Breast epithelium (tissue), 4 donors: ENCODE measurements around the gene FAM222A. TPM values are rescaled to one million over a fixed set of nuclear protein-coding genes. Genes with fewer than 3 reads are reported as not detected.

Experiments used
- DNase-seq, 2 donors: peaks; one replicate each; pipeline ENCODE4 v3.0.0-alpha.2; 2019; ENCODE audit warnings: low spot score in 2 of 2
- H3K27ac ChIP-seq, 2 donors: fragments of 200-600 bp; sonication (generic) in 1 of 2; one replicate each; pipeline ENCODE4 v1.5.1; 2016 to 2019; ENCODE audit warnings: mild to moderate bottlenecking in 1 of 2
- H3K27me3 ChIP-seq, 2 donors: fragments of 200-600 bp; sonication (generic) in 1 of 2; one replicate each; pipeline versions ENCODE4 v1.5.1 to v1.6.0; 2017 to 2019; ENCODE audit warnings: control low read depth in 1 of 2, mild to moderate bottlenecking in 1 of 2
- H3K36me3 ChIP-seq: fragments of 200-600 bp; one replicate; pipeline ENCODE4 v1.5.1; 2019
- H3K4me1 ChIP-seq, 2 donors: fragments of 200-600 bp; sonication (generic); one replicate each; pipeline ENCODE4 v1.5.1; 2016 to 2019; ENCODE audit warnings: control low read depth in 1 of 2
- H3K4me3 ChIP-seq, 3 donors: fragments of 200-600 bp; sonication (generic); 1 replicate in 2 of 3; 2 replicates in 1 of 3; pipeline ENCODE4 v1.5.1; 2016 to 2019; ENCODE audit warnings: mild to moderate bottlenecking in 3 of 3, moderate library complexity in 2 of 3
- H3K9me3 ChIP-seq, 2 donors: fragments of 200-600 bp; sonication (generic) in 1 of 2; one replicate each; pipeline ENCODE4 v1.5.1; 2016 to 2019; ENCODE audit warnings: control low read depth in 1 of 2
- POLR2A ChIP-seq: fragments of 450-650 bp; IDR thresholded peaks from one replicate; pipeline ENCODE4 v1.6.1; 2016; ENCODE audit warnings: antibody characterized with exemption, mild to moderate bottlenecking, moderate library complexity
- POLR2AphosphoS5 ChIP-seq, 3 donors: sonication (generic); formaldehyde crosslinking; IDR thresholded peaks; one replicate each; pipeline ENCODE4 v1.6.1; 2017; ENCODE audit warnings: antibody characterized with exemption in 3 of 3
- intact Hi-C: fragments of 100-400 bp; cut with DNase I; formaldehyde crosslinking; loops from one replicate; pipeline ENCODE4 v1.15.1; 2023; ENCODE audit warnings: low total_unique reads
- total RNA-seq, 3 donors: library from RNA; depleted of rRNA; stranded (reverse); fragments of >200 nt; gene quantifications; one replicate each; pipeline ENCODE4 v1.1.0, GENCODE V29; 2016
- TF ChIP-seq, protein P1 (sequence below), 3 donors: fragments of 450-650 bp; IDR thresholded peaks; one replicate each; pipeline ENCODE4 v1.5.1; 2016 to 2017; ENCODE audit warnings: antibody characterized with exemption in 3 of 3, mild to moderate bottlenecking in 3 of 3, moderate library complexity in 3 of 3

Gene FAM222A
- total RNA-seq, 3 donors from 2014 or later, result 0.32 to 7.3 (median 1.3) TPM

DNA sequence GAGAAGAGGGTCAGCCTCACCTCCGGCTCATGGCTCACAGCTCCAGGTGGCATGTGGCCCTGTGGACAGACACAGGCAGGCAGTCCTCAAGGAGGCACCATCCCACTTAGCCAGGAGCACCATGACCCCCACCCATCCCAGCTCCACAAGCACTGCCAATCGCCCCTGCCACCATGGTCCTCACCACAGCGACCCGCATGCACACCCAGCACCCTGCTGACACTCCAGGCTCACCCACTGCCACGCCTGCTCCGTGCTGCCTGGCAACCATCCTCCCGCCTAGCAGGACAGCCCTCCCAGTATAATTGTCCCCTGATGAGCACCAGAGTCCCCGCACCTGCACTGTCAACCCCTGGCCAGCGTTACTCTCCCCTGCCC is 68.7 kb downstream of the FAM222A start:
- H3K9me3 ChIP-seq, result peaks cover 0 to 10% of the 10 kb centered on the region in 2 donors
- TF ChIP-seq POLR2AphosphoS5 (IDR thresholded peaks at IDR 0.05) (no peak), POLR2A (no peak)
- TF ChIP-seq, protein P1, sequence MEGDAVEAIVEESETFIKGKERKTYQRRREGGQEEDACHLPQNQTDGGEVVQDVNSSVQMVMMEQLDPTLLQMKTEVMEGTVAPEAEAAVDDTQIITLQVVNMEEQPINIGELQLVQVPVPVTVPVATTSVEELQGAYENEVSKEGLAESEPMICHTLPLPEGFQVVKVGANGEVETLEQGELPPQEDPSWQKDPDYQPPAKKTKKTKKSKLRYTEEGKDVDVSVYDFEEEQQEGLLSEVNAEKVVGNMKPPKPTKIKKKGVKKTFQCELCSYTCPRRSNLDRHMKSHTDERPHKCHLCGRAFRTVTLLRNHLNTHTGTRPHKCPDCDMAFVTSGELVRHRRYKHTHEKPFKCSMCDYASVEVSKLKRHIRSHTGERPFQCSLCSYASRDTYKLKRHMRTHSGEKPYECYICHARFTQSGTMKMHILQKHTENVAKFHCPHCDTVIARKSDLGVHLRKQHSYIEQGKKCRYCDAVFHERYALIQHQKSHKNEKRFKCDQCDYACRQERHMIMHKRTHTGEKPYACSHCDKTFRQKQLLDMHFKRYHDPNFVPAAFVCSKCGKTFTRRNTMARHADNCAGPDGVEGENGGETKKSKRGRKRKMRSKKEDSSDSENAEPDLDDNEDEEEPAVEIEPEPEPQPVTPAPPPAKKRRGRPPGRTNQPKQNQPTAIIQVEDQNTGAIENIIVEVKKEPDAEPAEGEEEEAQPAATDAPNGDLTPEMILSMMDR (IDR thresholded peaks at IDR 0.05), result no peak
- intact Hi-C loops, result no loop called here
- H3K27me3 ChIP-seq, result no peaks in the 10 kb centered on the region
- no peaks in the 10 kb centered on the region for H3K36me3 ChIP-seq
- H3K4me1 ChIP-seq, result no peaks in the 10 kb centered on the region
- no peak for DNase-seq
- no peak overlapping the region for H3K4me3 ChIP-seq
- H3K27ac ChIP-seq, result no peak overlapping the region

DNA sequence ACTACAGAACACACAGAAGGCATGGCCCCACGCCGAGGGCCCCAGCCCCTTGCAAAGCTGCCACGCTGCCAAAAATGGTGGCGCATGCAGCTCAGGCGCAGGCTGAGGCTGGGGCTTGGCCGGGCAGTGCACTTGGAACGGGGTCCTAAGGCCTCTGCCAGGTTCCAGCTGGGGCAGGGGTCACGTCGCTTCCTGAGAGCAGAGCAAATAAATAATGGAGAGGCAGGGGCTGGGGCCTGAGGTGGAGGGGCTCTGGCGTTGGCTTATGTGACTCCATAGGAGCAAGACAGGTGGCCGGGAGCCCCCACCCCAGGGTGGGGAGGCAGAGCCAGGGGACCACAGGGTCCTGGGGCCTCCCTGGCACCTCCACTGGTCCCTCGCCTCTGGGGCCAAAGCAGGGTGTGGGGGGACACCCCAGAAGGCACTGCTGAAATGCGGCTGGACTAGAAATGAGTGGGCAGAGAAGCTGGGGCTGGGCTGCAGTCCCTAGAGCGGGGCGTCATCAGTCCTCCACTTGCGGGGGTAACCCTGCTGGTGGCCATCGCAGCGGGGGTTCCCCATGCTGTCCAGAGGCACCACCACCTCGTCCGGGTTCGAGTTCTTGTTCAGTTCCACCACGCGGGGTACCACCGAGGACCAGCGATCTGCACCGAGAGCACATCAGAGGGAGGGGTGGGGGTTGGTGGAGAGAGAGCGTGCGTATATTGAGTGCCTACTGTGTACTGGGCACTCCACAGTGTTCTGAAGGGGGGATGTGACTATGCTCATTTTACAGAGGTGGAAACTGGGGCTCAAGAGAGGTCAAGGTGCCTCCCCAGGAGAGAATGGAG is 69.7 kb downstream of the FAM222A start:
- peaks cover 0 to 10% of the 10 kb centered on the region in 2 donors for H3K9me3 ChIP-seq
- H3K27ac ChIP-seq, result no peak overlapping the region
- no peaks in the 10 kb centered on the region for H3K4me1 ChIP-seq
- no peak overlapping the region for H3K4me3 ChIP-seq
- TF ChIP-seq, protein P1 (IDR thresholded peaks at IDR 0.05), result no peak
- TF ChIP-seq POLR2AphosphoS5 (IDR thresholded peaks at IDR 0.05), result no peak
- TF ChIP-seq POLR2A, result no peak
- H3K36me3 ChIP-seq, result no peaks in the 10 kb centered on the region
- intact Hi-C loops, result no loop called here
- no peak for DNase-seq
- H3K27me3 ChIP-seq, result no peaks in the 10 kb centered on the region

DNA sequence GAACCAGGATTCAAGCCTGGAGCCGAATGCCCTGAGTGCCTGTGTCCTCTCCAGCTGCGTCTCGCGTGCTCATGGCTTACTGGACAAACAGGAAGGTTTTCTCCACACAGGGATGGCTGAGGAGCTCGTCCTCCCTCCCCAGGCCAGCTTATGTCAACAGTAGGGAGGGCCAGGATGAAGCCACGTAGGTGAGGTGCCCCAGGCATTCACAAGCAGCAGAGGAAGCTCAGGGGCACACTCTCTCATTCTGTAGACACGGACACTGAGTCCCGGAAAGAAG is 70.3 kb downstream of the FAM222A start:
- Histone ChIP-seq H3K27ac (no peak overlapping the region), H3K9me3 (peaks cover 0 to 9% of the 10 kb centered on the region in 2 donors), H3K4me1 (no peaks in the 10 kb centered on the region), H3K4me3 (no peak overlapping the region), H3K36me3 (no peaks in the 10 kb centered on the region), H3K27me3 (no peaks in the 10 kb centered on the region)
- intact Hi-C loops, result no loop called here
- TF ChIP-seq, protein P1 (IDR thresholded peaks at IDR 0.05), result no peak
- no peak for TF ChIP-seq POLR2AphosphoS5 (IDR thresholded peaks at IDR 0.05)
- TF ChIP-seq POLR2A, result no peak
- DNase-seq, result no peak

DNA sequence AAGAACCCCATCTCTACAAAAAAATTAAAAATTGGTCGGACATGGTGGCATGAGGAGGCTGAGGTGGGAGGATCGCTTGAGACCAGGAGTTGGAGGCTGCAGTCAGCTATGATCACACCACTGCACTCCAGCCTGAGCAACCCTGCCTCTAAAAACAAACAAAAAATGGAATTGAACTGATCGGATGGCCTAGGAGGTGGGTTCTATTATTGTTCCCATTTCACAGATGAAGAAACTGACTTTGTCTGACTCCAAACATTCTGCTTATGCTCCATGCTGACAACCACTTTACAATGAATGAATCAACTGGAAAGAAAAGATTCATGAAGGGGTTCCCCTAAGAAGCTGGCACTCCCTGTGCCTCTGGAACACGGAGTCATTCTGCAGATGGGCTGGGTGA is 72.2 kb downstream of the FAM222A start:
- no peaks in the 10 kb centered on the region for H3K36me3 ChIP-seq
- no peak overlapping the region for H3K4me3 ChIP-seq
- no peak for TF ChIP-seq POLR2A
- TF ChIP-seq POLR2AphosphoS5 (IDR thresholded peaks at IDR 0.05), result no peak
- TF ChIP-seq, protein P1 (IDR thresholded peaks at IDR 0.05), result no peak
- no peaks in the 10 kb centered on the region for H3K9me3 ChIP-seq
- intact Hi-C loops, result no loop called here
- H3K4me1 ChIP-seq, result no peaks in the 10 kb centered on the region
- H3K27me3 ChIP-seq, result no peaks in the 10 kb centered on the region
- no peak for DNase-seq
- no peak overlapping the region for H3K27ac ChIP-seq

DNA sequence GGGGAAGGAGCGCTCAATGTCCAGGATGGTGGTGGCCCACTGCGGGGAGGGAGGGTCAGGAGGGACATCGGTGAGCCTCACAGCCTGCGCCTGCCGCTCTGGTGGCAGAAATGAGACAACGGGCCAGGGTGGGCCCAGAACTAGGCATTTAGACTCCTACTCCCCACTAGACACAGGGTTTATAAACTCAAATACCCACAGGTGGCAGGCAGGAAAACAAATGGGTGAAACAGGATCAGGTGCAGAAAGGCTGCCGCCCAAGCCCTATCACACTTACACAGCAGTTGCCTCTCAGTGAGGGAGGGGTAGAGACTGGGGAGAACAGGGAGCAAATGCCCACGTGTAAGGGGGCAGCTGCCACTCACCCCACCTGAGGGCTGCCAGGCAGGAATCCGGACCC is 73.2 kb downstream of the FAM222A start:
- TF ChIP-seq POLR2AphosphoS5 (IDR thresholded peaks at IDR 0.05) (no peak), POLR2A (no peak)
- TF ChIP-seq, protein P1 (IDR thresholded peaks at IDR 0.05), result no peak
- H3K36me3 ChIP-seq, result no peaks in the 10 kb centered on the region
- no peak overlapping the region for H3K4me3 ChIP-seq
- no peaks in the 10 kb centered on the region for H3K9me3 ChIP-seq
- no peaks in the 10 kb centered on the region for H3K4me1 ChIP-seq
- intact Hi-C loops, result no loop called here
- no peaks in the 10 kb centered on the region for H3K27me3 ChIP-seq
- no peak overlapping the region for H3K27ac ChIP-seq
- DNase-seq, result no peak
